Spleen (tissue), 11 donors: ENCODE results near the gene FBXO39. TPM values are rescaled to one million over a fixed set of nuclear protein-coding genes. Genes with fewer than 3 reads are reported as not detected.

Experiments used
- DNase-seq: peaks from one replicate; pipeline ENCODE4 v3.0.0-alpha.2; 2020
- H3K27ac ChIP-seq, 8 donors: fragments of 200-600 bp; sonication (generic) in 7 of 8; 1 replicate in 4 of 8; 2 replicates in 4 of 8; pipeline versions ENCODE4 v1.5.0 to v1.8.0; 2016 to 2021; ENCODE audit warnings: inconsistent platforms in 4 of 8, mild to moderate bottlenecking in 4 of 8, moderate library complexity in 1 of 8
- H3K27me3 ChIP-seq, 7 donors: fragments of 200-600 bp; sonication (generic) in 6 of 7; replicated peaks in 1 of 7; 1 replicate in 4 of 7; 2 replicates in 3 of 7; pipeline versions ENCODE4 v1.5.0 to v1.8.0; 2016 to 2021; ENCODE audit warnings: inconsistent platforms in 3 of 7, mild to moderate bottlenecking in 1 of 7
- H3K36me3 ChIP-seq, 6 donors: fragments of 200-600 bp; sonication (generic) in 5 of 6; 1 replicate in 4 of 6; 2 replicates in 2 of 6; pipeline versions ENCODE4 v1.5.0 to v1.8.0; 2016 to 2021; ENCODE audit warnings: inconsistent platforms in 2 of 6
- H3K4me1 ChIP-seq, 6 donors: fragments of 200-600 bp; sonication (generic) in 5 of 6; 1 replicate in 3 of 6; 2 replicates in 3 of 6; pipeline versions ENCODE4 v1.5.0 to v1.8.0; 2016 to 2021; ENCODE audit warnings: inconsistent platforms in 3 of 6
- H3K4me3 ChIP-seq, 8 donors: fragments of 200-600 bp; sonication (generic) in 7 of 8; 1 replicate in 4 of 8; 2 replicates in 4 of 8; pipeline versions ENCODE4 v1.5.0 to v1.8.0; 2016 to 2021; ENCODE audit warnings: inconsistent platforms in 4 of 8, mild to moderate bottlenecking in 4 of 8, moderate library complexity in 2 of 8
- H3K9me3 ChIP-seq, 8 donors: fragments of 200-600 bp; sonication (generic) in 7 of 8; 1 replicate in 4 of 8; 2 replicates in 4 of 8; pipeline versions ENCODE4 v1.5.0 to v1.8.0; 2016 to 2021; ENCODE audit warnings: inconsistent platforms in 4 of 8
- CTCF ChIP-seq, 11 experiments: fragments of 200-600 bp in 7 of 11; fragments of 450-650 bp in 4 of 11; sonication (generic) in 4 of 11; IDR thresholded peaks in 8 of 11; conservative IDR thresholded peaks in 3 of 11; 1 replicate in 7 of 11; 2 replicates in 4 of 11; pipeline versions ENCODE4 v1.4.0 to v1.8.0; 2016 to 2021; ENCODE audit warnings: antibody characterized with exemption in 11 of 11, inconsistent platforms in 4 of 11, mild to moderate bottlenecking in 1 of 11
- POLR2A ChIP-seq, 3 donors: fragments of 450-650 bp; IDR thresholded peaks; one replicate each; pipeline ENCODE4 v1.5.1; 2017; ENCODE audit warnings: antibody characterized with exemption in 3 of 3, mild to moderate bottlenecking in 1 of 3
- POLR2AphosphoS5 ChIP-seq, 3 donors: sonication (generic); formaldehyde crosslinking; IDR thresholded peaks; one replicate each; pipeline ENCODE4 v1.5.1; 2017; ENCODE audit warnings: antibody characterized with exemption in 3 of 3
- WGBS, 5 donors: extraction: QIAGEN DNeasy Blood & Tissue Kit in 3 of 5; methylation state at CpG; one replicate each; pipeline versions ENCODE4 v1.1.5 to v1.1.7; 2013 to 2018; 5-methylcytosine and 5-hydroxymethylcytosine counted together
- intact Hi-C: fragments of 100-400 bp; cut with DNase I; formaldehyde crosslinking; loops from one replicate; pipeline ENCODE4 v1.15.0; 2023; ENCODE audit warnings: low total_unique reads
- polyA plus RNA-seq, 3 donors: library from polyadenylated mRNA; stranded (reverse); fragments of 200-250 nt; gene quantifications; one replicate each; pipeline ENCODE4 v1.2.1, GENCODE V29; 2013
- total RNA-seq, 7 donors: library from RNA; depleted of rRNA in 3 of 7; stranded (reverse); fragments of >200 nt in 3 of 7; fragmentation: NEBNext Ultra II Directional in 4 of 7; extraction: Animal tissue kit (Norgen Biotek cat#: 25700) in 4 of 7; gene quantifications; one replicate each; pipeline versions ENCODE4 v1.1.0 to v1.2.1, GENCODE V29; 2016 to 2021
- donor health status: healthy with polysubstance abuse.
- donor health status: DM: no; HTN: no; CAD: no; lungs with moderate emphysema.
- donor health status: DM: no; HTN: no; CAD: no.
- donor health status: Bipolar disorder and iron deficiency.
- donor health status: healthy.
- donor health status: DM: no; HTN: no; CAD: no.
- donor health status: DM: yes; HTN: yes; CAD: no.

Gene FBXO39
- total and polyA plus RNA-seq, 10 donors: 0.26 to 0.75 (median 0.48) TPM; not detected in 6

- Histone ChIP-seq H3K4me1 (peaks cover 13 to 80% (median 57%) of the 10 kb centered on the region in 6 donors), H3K27me3 (no peaks in the 10 kb centered on the region), H3K27ac (peak within 1 kb of the TSS; percentile 87 to 93 (median 91)), H3K9me3 (no peaks in the 10 kb centered on the region), H3K36me3 (peaks cover 0 to 33% (median 20%) of the 10 kb centered on the region in 6 donors), H3K4me3 (peak within 1 kb of the TSS; percentile 56 to 81 (median 69))
- no peak for TF ChIP-seq CTCF (IDR thresholded peaks at IDR 0.05 in 8 of 11, conservative IDR thresholded peaks at IDR 0.05 in 3 of 11)
- TF ChIP-seq POLR2A (IDR thresholded peaks at IDR 0.05): no peak
- peak; percentile 46 to 60 (median 47) for TF ChIP-seq POLR2AphosphoS5 (IDR thresholded peaks at IDR 0.05)
- peak; percentile 84 for DNase-seq
- 0 to 4% (median 2%) methylated on average over 14 of the region's 14 CpGs for WGBS, 5 donors
- intact Hi-C loops: no loop called here
Observed at GRCh38 chr17:6755731-6756184, 20.3 kb upstream of the FBXO39 start, which contains the start of gene XAF1. XAF1 (plus strand) TSS chr17:6756046; CDS start chr17:6756079, 33 bp downstream.

- intact Hi-C loops: no loop called here
- Histone ChIP-seq H3K27me3 (no peaks in the 10 kb centered on the region), H3K4me1 (peaks cover 13 to 75% (median 55%) of the 10 kb centered on the region in 6 donors), H3K27ac (peak overlapping the region; percentile 87 to 93 (median 91)), H3K4me3 (peak overlapping the region; percentile 56 to 81 (median 69)), H3K9me3 (no peaks in the 10 kb centered on the region), H3K36me3 (peaks cover 0 to 40% (median 27%) of the 10 kb centered on the region in 6 donors)
- TF ChIP-seq POLR2A (IDR thresholded peaks at IDR 0.05): no peak
- TF ChIP-seq CTCF (IDR thresholded peaks at IDR 0.05 in 8 of 11, conservative IDR thresholded peaks at IDR 0.05 in 3 of 11): no peak
- no peak for TF ChIP-seq POLR2AphosphoS5 (IDR thresholded peaks at IDR 0.05)
- DNase-seq: no peak
- 7 to 18% (median 12%) methylated on average over 8 to 13 of the region's 13 CpGs for WGBS, 5 donors
Observed at GRCh38 chr17:6756425-6757031, 19.5 kb upstream of the FBXO39 start.

- Histone ChIP-seq H3K9me3 (no peaks in the 10 kb centered on the region), H3K36me3 (peaks cover 4 to 52% (median 40%) of the 10 kb centered on the region in 6 donors), H3K27ac (peak overlapping the region in 3 of 8 donors; percentile 33 to 93 (median 90)), H3K27me3 (no peaks in the 10 kb centered on the region), H3K4me1 (peaks cover 13 to 63% (median 43%) of the 10 kb centered on the region in 6 donors), H3K4me3 (peak overlapping the region in 2 of 8 donors; percentile 71 to 81)
- WGBS, 5 donors: 83 to 91% (median 88%) methylated on average over 2 of the region's 2 CpGs
- DNase-seq: no peak
- TF ChIP-seq CTCF (IDR thresholded peaks at IDR 0.05 in 8 of 11, conservative IDR thresholded peaks at IDR 0.05 in 3 of 11) (no peak), POLR2A (IDR thresholded peaks at IDR 0.05) (no peak), POLR2AphosphoS5 (IDR thresholded peaks at IDR 0.05) (no peak)
- intact Hi-C loops: no loop called here
Observed at GRCh38 chr17:6757747-6758146, 18.3 kb upstream of the FBXO39 start.

- H3K36me3 ChIP-seq: peaks cover 21 to 93% (median 80%) of the 10 kb centered on the region in 6 donors
- intact Hi-C loops: no loop called here
- H3K9me3 ChIP-seq: peaks cover 0 to 12% (median 8%) of the 10 kb centered on the region in 8 donors
- TF ChIP-seq POLR2A (IDR thresholded peaks at IDR 0.05) (no peak), CTCF (IDR thresholded peaks at IDR 0.05 in 8 of 11, conservative IDR thresholded peaks at IDR 0.05 in 3 of 11) (no peak), POLR2AphosphoS5 (IDR thresholded peaks at IDR 0.05) (peak in 2 of 3 donors; percentile 52 to 54)
- H3K27me3 ChIP-seq: no peaks in the 10 kb centered on the region
- DNase-seq: no peak
- no peak overlapping the region for H3K27ac ChIP-seq
- 73 to 83% (median 82%) methylated on average over 8 of the region's 8 CpGs for WGBS, 5 donors
- no peak overlapping the region for H3K4me3 ChIP-seq
- peaks cover 13 to 30% (median 15%) of the 10 kb centered on the region in 6 donors for H3K4me1 ChIP-seq
Observed at GRCh38 chr17:6761779-6762178, 14.2 kb upstream of the FBXO39 start.
